HepG2 (cell line): ENCODE measurements around the gene KRTAP13-1. TPM values are rescaled to one million over a fixed set of nuclear protein-coding genes. Genes with fewer than 3 reads are reported as not detected.

Experiments used
- ATAC-seq: fragments of 200-7000 bp; cut with Tn5 transposase; 3 replicates; pipeline ENCODE4 v1.9.1; 2020; ENCODE audit warnings: mild to moderate bottlenecking, moderate library complexity
- BruUV-seq: library from RNA; stranded (reverse); fragments of 400-500 nt; replicated peaks from 2 replicates; lab custom pipeline; 2021; lab: Mats Ljungman, UMichigan
- CTCF ChIA-PET: fragments of 300-600 bp; formaldehyde crosslinking; extraction: SDS; loops from one replicate; lab custom pipeline; 2021; ENCODE audit warnings: low total read pairs, inconsistent platforms, low intra/inter-chr PET ratio; lab: Yijun Ruan, JAX
- POLR2A ChIA-PET: fragments of 350-600 bp; sonication (Branson Sonifier 250); formaldehyde crosslinking; loops from one replicate; lab custom pipeline; 2020; ENCODE audit warnings: antibody characterized with exemption, inconsistent platforms; lab: Yijun Ruan, JAX
- DNase-seq: peaks from one replicate; pipeline ENCODE4 v3.0.0-alpha.2; 2015; ENCODE audit warnings: low spot score
- FAIRE-seq: peaks from 3 replicates; lab custom pipeline; 2011; peaks lifted over from hg19 to GRCh38; lab: Jason Lieb, UNC
- H2AFZ ChIP-seq: one replicate; pipeline ENCODE4 v1.6.1; 2011; ENCODE audit warnings: low read length, inconsistent platforms
- H3K27ac ChIP-seq: fragments of 300-600 bp; 3 replicates; pipeline ENCODE4 v1.8.0; 2011; ENCODE audit warnings: mixed run types, mild to moderate bottlenecking, mixed read lengths, low read length, inconsistent platforms; ENCODE audit not compliant: insufficient read depth; ENCODE audit errors: extremely low read length
- H3K27me3 ChIP-seq, 2 experiments: fragments of 200-600 bp in 1 of 2; 2 replicates in 1 of 2; 3 replicates in 1 of 2; pipeline versions ENCODE4 v1.6.0 to v1.8.0; 2011; ENCODE audit warnings: low read length in 2 of 2, mild to moderate bottlenecking in 2 of 2, moderate library complexity in 2 of 2, inconsistent platforms in 1 of 2; ENCODE audit not compliant: insufficient read depth in 2 of 2, control insufficient read depth in 1 of 2
- H3K36me3 ChIP-seq, 2 experiments: fragments of 200-600 bp in 1 of 2; replicated peaks in 1 of 2; 2 replicates in 1 of 2; 3 replicates in 1 of 2; pipeline versions ENCODE4 v1.5.1 to v1.8.0; 2011; ENCODE audit warnings: low read length in 2 of 2, inconsistent platforms in 1 of 2; ENCODE audit not compliant: insufficient read depth in 2 of 2, control insufficient read depth in 1 of 2
- H3K4me1 ChIP-seq: 2 replicates; pipeline ENCODE4 v1.5.1; 2012; ENCODE audit warnings: low read length, inconsistent platforms; ENCODE audit not compliant: insufficient read depth
- H3K4me2 ChIP-seq: 2 replicates; pipeline ENCODE4 v1.6.0; 2011; ENCODE audit warnings: low read depth, low read length, inconsistent platforms
- H3K4me3 ChIP-seq, 3 experiments: fragments of 200-600 bp in 1 of 3; sonication (generic), shearing (Covaris generic) in 1 of 3; replicated peaks in 1 of 3; 2 replicates each; pipeline ENCODE4 v1.5.1; 2011 to 2016; ENCODE audit warnings: low read length in 3 of 3, inconsistent platforms in 2 of 3, low read depth in 2 of 3, mild to moderate bottlenecking in 2 of 3, control low read depth in 1 of 3, mixed read lengths in 1 of 3; ENCODE audit not compliant: insufficient read depth in 1 of 3
- H3K79me2 ChIP-seq: one replicate; pipeline ENCODE4 v1.6.1; 2011; ENCODE audit warnings: low read length, inconsistent platforms; ENCODE audit not compliant: insufficient read depth
- H3K9ac ChIP-seq: 2 replicates; pipeline ENCODE4 v1.6.0; 2011; ENCODE audit warnings: mild to moderate bottlenecking, low read depth, low read length, inconsistent platforms; ENCODE audit not compliant: insufficient read depth
- H3K9me3 ChIP-seq: 2 replicates; pipeline ENCODE4 v1.5.1; 2012; ENCODE audit warnings: mild to moderate bottlenecking, low read length
- H4K20me1 ChIP-seq: 2 replicates; pipeline ENCODE4 v1.6.0; 2011; ENCODE audit warnings: inconsistent platforms, mild to moderate bottlenecking, low read length, moderate library complexity; ENCODE audit not compliant: insufficient read depth
- MLX ChIP-seq: IDR thresholded peaks from 2 replicates; pipeline ENCODE4 v1.6.1; 2016
- NFIB ChIP-seq: sonication (generic); formaldehyde crosslinking; IDR thresholded peaks from 2 replicates; pipeline ENCODE4 v1.9.0; 2021; ENCODE audit warnings: missing genetic modification reagents, mild to moderate bottlenecking, borderline replicate concordance
- PBX3 ChIP-seq: sonication (generic); formaldehyde crosslinking; IDR thresholded peaks from 2 replicates; pipeline ENCODE4 v1.8.1; 2023; ENCODE audit warnings: missing genetic modification reagents, inconsistent platforms, borderline replicate concordance
- REXO4 ChIP-seq: sonication (generic); formaldehyde crosslinking; IDR thresholded peaks from 2 replicates; pipeline ENCODE4 v1.8.0; 2022; ENCODE audit warnings: missing genetic modification reagents, mild to moderate bottlenecking, borderline replicate concordance
- ZFP90 ChIP-seq: sonication (generic); formaldehyde crosslinking; IDR thresholded peaks from 2 replicates; pipeline ENCODE4 v1.8.0; 2022; ENCODE audit warnings: missing genetic modification reagents, mild to moderate bottlenecking, inconsistent platforms, borderline replicate concordance
- ZIK1 ChIP-seq: sonication (generic); formaldehyde crosslinking; IDR thresholded peaks from 2 replicates; pipeline ENCODE4 v1.5.0; 2020; ENCODE audit warnings: mild to moderate bottlenecking, low read depth, missing genetic modification reagents, borderline replicate concordance
- ZNF230 ChIP-seq: sonication (generic); formaldehyde crosslinking; IDR thresholded peaks from 2 replicates; pipeline ENCODE4 v1.4.0; 2020; ENCODE audit warnings: mild to moderate bottlenecking, missing genetic modification reagents
- ZNF563 ChIP-seq: sonication (generic); formaldehyde crosslinking; IDR thresholded peaks from 2 replicates; pipeline ENCODE4 v1.8.0; 2022; ENCODE audit warnings: mild to moderate bottlenecking, moderate library complexity, missing genetic modification reagents
- WGBS: methylation state at CpG from one replicate; pipeline ENCODE4 v1.1.6; 2017; ENCODE audit warnings: low lambda C conversion rate; 5-methylcytosine and 5-hydroxymethylcytosine counted together
- in situ Hi-C: cut with HindIII; loops from 2 replicates; pipeline ENCODE4 v1.10.0; 2017; ENCODE audit warnings: low pct_unique_long_range_greater_than_20kb; ENCODE audit not compliant: extremely low pct_ligation_motif_present
- intact Hi-C: fragments of 100-400 bp; cut with micrococcal nuclease; formaldehyde crosslinking; loops from one replicate; pipeline ENCODE4 v1.10.0; 2022; ENCODE audit not compliant: unreplicated experiment
- polyA plus RNA-seq, 8 experiments: library from polyadenylated mRNA; depleted of rRNA in 3 of 8; stranded (reverse) in 7 of 8; unstranded in 1 of 8; fragments of >200 nt; fragmentation: Illumina TruSeq in 4 of 8; extraction: Trizol in 4 of 8; gene quantifications; 2 replicates each; pipeline versions ENCODE4 v1.2.1 to v1.2.3, GENCODE V29; 2011 to 2016; ENCODE audit warnings: low read depth in 4 of 8, missing spikeins in 1 of 8, mixed read lengths in 1 of 8; ENCODE audit not compliant: insufficient read depth in 1 of 8
- total RNA-seq, 5 experiments: library from RNA; depleted of rRNA; stranded (reverse); fragments of >200 nt; fragmentation: Illumina TruSeq; extraction: Trizol; gene quantifications; 2 replicates each; pipeline ENCODE4 v1.2.3, GENCODE V29; 2016; ENCODE audit warnings: low read depth in 1 of 5
- TF ChIP-seq, protein P1 (sequence below): sonication (generic); formaldehyde crosslinking; IDR thresholded peaks from 2 replicates; pipeline ENCODE4 v1.8.1; 2023; ENCODE audit warnings: missing genetic modification reagents, mild to moderate bottlenecking, borderline replicate concordance
- TF ChIP-seq, protein P2 (sequence below): IDR thresholded peaks from 2 replicates; pipeline ENCODE4 v1.6.1; 2016; ENCODE audit warnings: low read depth, borderline replicate concordance
- TF ChIP-seq, protein P3 (sequence below): sonication (generic); formaldehyde crosslinking; IDR thresholded peaks from 2 replicates; pipeline ENCODE4 v1.8.0; 2022; ENCODE audit warnings: missing genetic modification reagents, mild to moderate bottlenecking, inconsistent platforms, borderline replicate concordance

Gene KRTAP13-1
- total and polyA plus RNA-seq, 2 of the 13 experiments (the other 11 are each of a cell fraction or from before 2014, with no cell fraction given): not detected

- intact Hi-C loops (no loop called here), in situ Hi-C loops (no loop called here)
- no peak within 1 kb of the TSS for H3K4me3 ChIP-seq
- no peaks in the 10 kb centered on the region for H3K27me3 ChIP-seq
- BruUV-seq: no TSS peak
- H2AFZ ChIP-seq: no peak within 1 kb of the TSS
- peaks cover 76% of the 10 kb centered on the region for H3K9me3 ChIP-seq
- H3K27ac ChIP-seq: no peak within 1 kb of the TSS
- POLR2A ChIA-PET: no interaction called here
- H3K9ac ChIP-seq: no peak within 1 kb of the TSS
- H4K20me1 ChIP-seq: no peaks in the 10 kb centered on the region
- no peak for DNase-seq
- CTCF ChIA-PET: no interaction called here
- WGBS: 19% methylated on average over 8 of the region's 9 CpGs
- no peaks in the 10 kb centered on the region for H3K79me2 ChIP-seq
- no peaks in the 10 kb centered on the region for H3K4me1 ChIP-seq
- no peaks in the 10 kb centered on the region for H3K36me3 ChIP-seq
- no peak within 1 kb of the TSS for H3K4me2 ChIP-seq
- FAIRE-seq: no peak
- TF ChIP-seq ZFP90: no peak
- TF ChIP-seq, protein P1, sequence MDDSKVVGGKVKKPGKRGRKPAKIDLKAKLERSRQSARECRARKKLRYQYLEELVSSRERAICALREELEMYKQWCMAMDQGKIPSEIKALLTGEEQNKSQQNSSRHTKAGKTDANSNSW (CRISPR knock-in tag): no peak
- TF ChIP-seq, protein P2, sequence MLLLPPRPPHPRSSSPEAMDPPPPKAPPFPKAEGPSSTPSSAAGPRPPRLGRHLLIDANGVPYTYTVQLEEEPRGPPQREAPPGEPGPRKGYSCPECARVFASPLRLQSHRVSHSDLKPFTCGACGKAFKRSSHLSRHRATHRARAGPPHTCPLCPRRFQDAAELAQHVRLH (CRISPR knock-in tag): no peak
- TF ChIP-seq ZIK1 (CRISPR knock-in tag): no peak
- no peak for TF ChIP-seq MLX (CRISPR knock-in tag)
- no peak for TF ChIP-seq REXO4
- TF ChIP-seq ZNF230 (CRISPR knock-in tag): no peak
- no peak for TF ChIP-seq ZNF563 (CRISPR knock-in tag)
- TF ChIP-seq, protein P3, sequence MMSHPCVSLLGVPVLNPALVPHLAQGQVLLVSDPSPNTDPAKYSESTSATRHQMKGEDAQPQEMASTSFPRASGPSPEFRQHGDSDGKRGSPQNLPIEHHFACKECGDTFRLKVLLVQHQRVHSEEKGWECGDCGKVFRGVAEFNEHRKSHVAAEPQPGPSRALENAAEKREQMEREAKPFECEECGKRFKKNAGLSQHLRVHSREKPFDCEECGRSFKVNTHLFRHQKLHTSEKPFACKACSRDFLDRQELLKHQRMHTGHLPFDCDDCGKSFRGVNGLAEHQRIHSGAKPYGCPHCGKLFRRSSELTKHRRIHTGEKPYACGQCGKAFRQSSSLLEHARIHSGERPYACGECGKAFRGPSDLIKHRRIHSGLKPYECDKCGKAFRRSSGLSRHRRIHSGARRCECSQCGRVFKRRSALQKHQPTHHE (CRISPR knock-in tag): no peak
- no peak for TF ChIP-seq NFIB (CRISPR knock-in tag)
- TF ChIP-seq PBX3 (CRISPR knock-in tag): no peak
- ATAC-seq: no peak
Observed at GRCh38 chr21:30430170-30430655, 34.4 kb downstream of the KRTAP13-1 start, which contains the start of gene KRTAP13-4. KRTAP13-4 (plus strand) TSS chr21:30430220; CDS start chr21:30430276, 56 bp downstream.
